Central memory CD8-positive, alpha-beta T cell (primary cell): ENCODE measurements around the gene DNAH9.

Experiments
- ATAC-seq: fragments of 150-1000 bp; cut with Tn5 transposase; replicated peaks from 2 replicates; pipeline ENCODE4 v1.10.0; 2022; ENCODE audit warnings: mild to moderate bottlenecking, moderate FRiP score, moderate number of reproducible peaks; ENCODE audit not compliant: poor library complexity, severe bottlenecking; ENCODE audit errors: extremely low read depth
- DNase-seq, 2 donors: peaks; one replicate each; pipeline ENCODE4 v3.0.0; 2021; ENCODE audit warnings: low spot score in 2 of 2
- H3K27ac Mint-ChIP-seq: one replicate; pipeline ENCODE4 v1.8.0; 2022; ENCODE audit warnings: low read depth, mild to moderate bottlenecking, moderate library complexity, mixed read lengths
- H3K27me3 Mint-ChIP-seq: one replicate; pipeline ENCODE4 v1.8.0; 2022; ENCODE audit warnings: mixed read lengths
- H3K36me3 Mint-ChIP-seq: one replicate; pipeline ENCODE4 v1.8.0; 2022; ENCODE audit warnings: mild to moderate bottlenecking, moderate library complexity, mixed read lengths; ENCODE audit not compliant: insufficient read depth
- H3K4me1 Mint-ChIP-seq: one replicate; pipeline ENCODE4 v1.8.0; 2022; ENCODE audit warnings: mixed read lengths
- H3K4me3 Mint-ChIP-seq: one replicate; pipeline ENCODE4 v1.8.0; 2022; ENCODE audit warnings: mild to moderate bottlenecking, moderate library complexity, mixed read lengths
- H3K9me3 Mint-ChIP-seq: one replicate; pipeline ENCODE4 v1.8.0; 2022; ENCODE audit warnings: mixed read lengths

The DNAH9 gene

GRCh38 chr17:11742886-11743285, 144.6 kb downstream of the DNAH9 start:
- Mint-ChIP-seq H3K27ac (no peak overlapping the region), H3K4me3 (no peak overlapping the region), H3K36me3 (no peaks in the 10 kb centered on the region), H3K27me3 (no peaks in the 10 kb centered on the region), H3K9me3 (peaks cover 23% of the 10 kb centered on the region), H3K4me1 (no peaks in the 10 kb centered on the region)
- DNase-seq (no peak), ATAC-seq (no peak)

- Mint-ChIP-seq H3K27me3 (no peaks in the 10 kb centered on the region), H3K9me3 (peaks cover 23% of the 10 kb centered on the region), H3K4me1 (no peaks in the 10 kb centered on the region), H3K27ac (no peak overlapping the region), H3K36me3 (no peaks in the 10 kb centered on the region), H3K4me3 (no peak overlapping the region)
- no peak for ATAC-seq
- no peak for DNase-seq
Measured at GRCh38 chr17:11744696-11745095, 146.4 kb downstream of the DNAH9 start.

GRCh38 chr17:11747441-11747840, 149.2 kb downstream of the DNAH9 start:
- ATAC-seq = no peak
- no peaks in the 10 kb centered on the region for H3K27me3 Mint-ChIP-seq
- H3K36me3 Mint-ChIP-seq = no peaks in the 10 kb centered on the region
- H3K27ac Mint-ChIP-seq = no peak overlapping the region
- DNase-seq = no peak
- H3K9me3 Mint-ChIP-seq = peaks cover 23% of the 10 kb centered on the region
- H3K4me1 Mint-ChIP-seq = no peaks in the 10 kb centered on the region
- no peak overlapping the region for H3K4me3 Mint-ChIP-seq

- H3K4me1 Mint-ChIP-seq = no peaks in the 10 kb centered on the region
- no peaks in the 10 kb centered on the region for H3K36me3 Mint-ChIP-seq
- H3K27me3 Mint-ChIP-seq = no peaks in the 10 kb centered on the region
- ATAC-seq (no peak), DNase-seq (no peak)
- no peak overlapping the region for H3K4me3 Mint-ChIP-seq
- H3K27ac Mint-ChIP-seq = no peak overlapping the region
- H3K9me3 Mint-ChIP-seq = peaks cover 6% of the 10 kb centered on the region
Measured at GRCh38 chr17:11757815-11758214, 159.5 kb downstream of the DNAH9 start.

- Mint-ChIP-seq H3K9me3 (no peaks in the 10 kb centered on the region), H3K27ac (no peak overlapping the region), H3K27me3 (no peaks in the 10 kb centered on the region), H3K4me1 (no peaks in the 10 kb centered on the region), H3K4me3 (no peak overlapping the region), H3K36me3 (no peaks in the 10 kb centered on the region)
- no peak for ATAC-seq
- no peak for DNase-seq
Measured at GRCh38 chr17:11768106-11768505, 169.8 kb downstream of the DNAH9 start.

GRCh38 chr17:11768981-11769380, 170.7 kb downstream of the DNAH9 start:
- H3K27me3 Mint-ChIP-seq = no peaks in the 10 kb centered on the region
- DNase-seq (no peak), ATAC-seq (no peak)
- no peak overlapping the region for H3K27ac Mint-ChIP-seq
- no peaks in the 10 kb centered on the region for H3K4me1 Mint-ChIP-seq
- H3K9me3 Mint-ChIP-seq = no peaks in the 10 kb centered on the region
- no peak overlapping the region for H3K4me3 Mint-ChIP-seq
- no peaks in the 10 kb centered on the region for H3K36me3 Mint-ChIP-seq

GRCh38 chr17:11772031-11772430, 173.8 kb downstream of the DNAH9 start:
- ATAC-seq (no peak), DNase-seq (no peak)
- H3K4me1 Mint-ChIP-seq = no peaks in the 10 kb centered on the region
- no peak overlapping the region for H3K4me3 Mint-ChIP-seq
- H3K27ac Mint-ChIP-seq = no peak overlapping the region
- H3K36me3 Mint-ChIP-seq = no peaks in the 10 kb centered on the region
- H3K9me3 Mint-ChIP-seq = no peaks in the 10 kb centered on the region
- no peaks in the 10 kb centered on the region for H3K27me3 Mint-ChIP-seq

GRCh38 chr17:11779892-11780291, 181.6 kb downstream of the DNAH9 start:
- Mint-ChIP-seq H3K36me3 (no peaks in the 10 kb centered on the region), H3K4me3 (no peak overlapping the region), H3K9me3 (peaks cover 18% of the 10 kb centered on the region), H3K27ac (no peak overlapping the region), H3K27me3 (no peaks in the 10 kb centered on the region), H3K4me1 (no peaks in the 10 kb centered on the region)
- DNase-seq = no peak
- no peak for ATAC-seq

- Mint-ChIP-seq H3K4me3 (no peak overlapping the region), H3K27ac (no peak overlapping the region), H3K4me1 (no peaks in the 10 kb centered on the region), H3K9me3 (peaks cover 18% of the 10 kb centered on the region), H3K36me3 (no peaks in the 10 kb centered on the region), H3K27me3 (no peaks in the 10 kb centered on the region)
- DNase-seq (no peak), ATAC-seq (no peak)
Measured at GRCh38 chr17:11780621-11781020, 182.4 kb downstream of the DNAH9 start.

GRCh38 chr17:11786711-11787438, 188.6 kb downstream of the DNAH9 start:
- no peak overlapping the region for H3K27ac Mint-ChIP-seq
- peaks cover 13% of the 10 kb centered on the region for H3K9me3 Mint-ChIP-seq
- H3K36me3 Mint-ChIP-seq = no peaks in the 10 kb centered on the region
- DNase-seq (no peak), ATAC-seq (no peak)
- H3K27me3 Mint-ChIP-seq = no peaks in the 10 kb centered on the region
- no peaks in the 10 kb centered on the region for H3K4me1 Mint-ChIP-seq
- no peak overlapping the region for H3K4me3 Mint-ChIP-seq

- Mint-ChIP-seq H3K27ac (no peak overlapping the region), H3K4me1 (no peaks in the 10 kb centered on the region), H3K4me3 (no peak overlapping the region), H3K27me3 (no peaks in the 10 kb centered on the region), H3K36me3 (no peaks in the 10 kb centered on the region), H3K9me3 (peaks cover 6% of the 10 kb centered on the region)
- ATAC-seq = no peak
- no peak for DNase-seq
Measured at GRCh38 chr17:11795906-11796305, 197.6 kb downstream of the DNAH9 start.

GRCh38 chr17:11797803-11798202, 199.5 kb downstream of the DNAH9 start:
- Mint-ChIP-seq H3K27ac (no peak overlapping the region), H3K4me3 (no peak overlapping the region), H3K4me1 (no peaks in the 10 kb centered on the region), H3K36me3 (no peaks in the 10 kb centered on the region), H3K9me3 (peaks cover 6% of the 10 kb centered on the region), H3K27me3 (no peaks in the 10 kb centered on the region)
- no peak for DNase-seq
- ATAC-seq = no peak

GRCh38 chr17:11803231-11803969, 205.1 kb downstream of the DNAH9 start:
- Mint-ChIP-seq H3K27me3 (no peaks in the 10 kb centered on the region), H3K4me3 (no peak overlapping the region), H3K4me1 (no peaks in the 10 kb centered on the region), H3K36me3 (no peaks in the 10 kb centered on the region), H3K9me3 (no peaks in the 10 kb centered on the region), H3K27ac (no peak overlapping the region)
- ATAC-seq (no peak), DNase-seq (no peak)
